Measurements from ENCODE around the gene CHST5. TPM values are rescaled to one million over a fixed set of nuclear protein-coding genes. Genes with fewer than 3 reads are reported as not detected.

The CHST5 gene
- total and polyA plus RNA-seq, 9 of the 15 experiments (the other 6 are each of a cell fraction or from before 2014, with no cell fraction given), result 0.06 to 0.21 (median 0.14) TPM; not detected in 5

DNA sequence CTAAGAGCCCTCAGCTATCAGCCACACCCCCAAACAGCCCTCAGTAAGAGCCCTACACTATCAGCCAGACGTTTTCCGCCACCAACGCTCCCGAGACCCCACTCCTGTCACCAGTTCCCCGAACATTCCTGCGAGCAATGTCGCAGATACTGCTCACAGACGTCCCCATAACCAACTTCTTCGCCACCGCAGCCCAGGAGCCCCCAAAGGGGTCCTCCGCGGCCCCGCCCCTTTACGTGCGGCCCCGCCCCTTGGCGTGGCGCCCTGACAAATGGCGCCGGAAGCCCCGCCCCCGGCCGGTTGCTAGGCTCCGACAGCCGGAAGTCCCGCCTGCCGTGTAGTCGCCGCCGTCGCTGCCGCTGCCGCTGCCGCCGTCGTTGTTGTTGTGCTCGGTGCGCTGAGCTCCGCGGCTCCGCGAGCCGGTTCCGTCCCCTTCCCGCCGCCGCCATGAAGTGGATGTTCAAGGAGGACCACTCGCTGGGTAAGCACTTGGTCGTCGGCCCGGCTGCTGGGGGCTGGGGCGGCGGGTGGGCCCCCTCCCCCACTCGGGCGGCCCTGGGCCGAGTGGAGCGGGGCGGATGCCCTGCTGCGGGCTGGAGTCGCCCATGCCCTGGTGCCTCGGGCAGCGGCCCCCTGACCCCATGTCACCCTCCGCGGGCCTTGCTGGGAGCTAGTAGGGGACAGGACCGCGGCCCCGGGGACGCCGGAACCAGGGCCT is 30.3 kb upstream of the CHST5 start, which contains the start of gene GABARAPL2 (continued):
- peak; percentile 55 for TF ChIP-seq SP2 (IDR thresholded peaks at IDR 0.05; ENCODE audit: extremely low read depth, low read depth, low read length, poor library complexity, severe bottlenecking)
- TF ChIP-seq POLR2AphosphoS5 (IDR thresholded peaks at IDR 0.05; ENCODE audit: control insufficient read depth, insufficient read depth, low read depth, low read length), result no peak; the same call in 1 of the 2 replicates
- TF ChIP-seq MTA2 (IDR thresholded peaks at IDR 0.05; ENCODE audit: low read depth), result no peak
- TF ChIP-seq, protein P1, sequence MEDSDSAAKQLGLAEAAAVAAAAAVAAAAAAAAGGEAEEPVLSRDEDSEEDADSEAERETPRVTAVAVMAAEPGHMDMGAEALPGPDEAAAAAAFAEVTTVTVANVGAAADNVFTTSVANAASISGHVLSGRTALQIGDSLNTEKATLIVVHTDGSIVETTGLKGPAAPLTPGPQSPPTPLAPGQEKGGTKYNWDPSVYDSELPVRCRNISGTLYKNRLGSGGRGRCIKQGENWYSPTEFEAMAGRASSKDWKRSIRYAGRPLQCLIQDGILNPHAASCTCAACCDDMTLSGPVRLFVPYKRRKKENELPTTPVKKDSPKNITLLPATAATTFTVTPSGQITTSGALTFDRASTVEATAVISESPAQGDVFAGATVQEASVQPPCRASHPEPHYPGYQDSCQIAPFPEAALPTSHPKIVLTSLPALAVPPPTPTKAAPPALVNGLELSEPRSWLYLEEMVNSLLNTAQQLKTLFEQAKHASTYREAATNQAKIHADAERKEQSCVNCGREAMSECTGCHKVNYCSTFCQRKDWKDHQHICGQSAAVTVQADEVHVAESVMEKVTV (CRISPR knock-in tag; IDR thresholded peaks at IDR 0.05), result no peak
- no peak for TF ChIP-seq ZNF134 (CRISPR knock-in tag; conservative IDR thresholded peaks at IDR 0.05)
- TF ChIP-seq RBFOX2 (IDR thresholded peaks at IDR 0.05; ENCODE audit: low read depth, low read length), result peak; percentile 82
- no peak for TF ChIP-seq ZNF695 (CRISPR knock-in tag; IDR thresholded peaks at IDR 0.05)
- no peak for TF ChIP-seq RBM34 (IDR thresholded peaks at IDR 0.05; ENCODE audit: borderline replicate concordance, insufficient read depth, low read length)
- TF ChIP-seq CHD2 (IDR thresholded peaks at IDR 0.05; ENCODE audit: low read depth, low read length), result 0 out of 2 replicates have a peak, but pooled peaks have one; percentile 14
- no peak for TF ChIP-seq ZNF699 (CRISPR knock-in tag; IDR thresholded peaks at IDR 0.05; ENCODE audit: insufficient replicate concordance)
- TF ChIP-seq FOS (IDR thresholded peaks at IDR 0.05; ENCODE audit: extremely low read depth, insufficient read length), result no peak
- TF ChIP-seq, protein P2, sequence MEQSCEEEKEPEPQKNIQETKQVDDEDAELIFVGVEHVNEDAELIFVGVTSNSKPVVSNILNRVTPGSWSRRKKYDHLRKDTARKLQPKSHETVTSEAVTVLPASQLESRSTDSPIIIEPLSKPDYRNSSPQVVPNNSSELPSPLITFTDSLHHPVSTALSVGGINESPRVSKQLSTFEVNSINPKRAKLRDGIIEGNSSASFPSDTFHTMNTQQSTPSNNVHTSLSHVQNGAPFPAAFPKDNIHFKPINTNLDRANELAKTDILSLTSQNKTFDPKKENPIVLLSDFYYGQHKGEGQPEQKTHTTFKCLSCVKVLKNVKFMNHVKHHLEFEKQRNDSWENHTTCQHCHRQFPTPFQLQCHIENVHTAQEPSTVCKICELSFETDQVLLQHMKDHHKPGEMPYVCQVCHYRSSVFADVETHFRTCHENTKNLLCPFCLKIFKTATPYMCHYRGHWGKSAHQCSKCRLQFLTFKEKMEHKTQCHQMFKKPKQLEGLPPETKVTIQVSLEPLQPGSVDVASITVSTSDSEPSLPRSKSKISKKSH (CRISPR knock-in tag; IDR thresholded peaks at IDR 0.05), result no peak
- TF ChIP-seq, protein P3, sequence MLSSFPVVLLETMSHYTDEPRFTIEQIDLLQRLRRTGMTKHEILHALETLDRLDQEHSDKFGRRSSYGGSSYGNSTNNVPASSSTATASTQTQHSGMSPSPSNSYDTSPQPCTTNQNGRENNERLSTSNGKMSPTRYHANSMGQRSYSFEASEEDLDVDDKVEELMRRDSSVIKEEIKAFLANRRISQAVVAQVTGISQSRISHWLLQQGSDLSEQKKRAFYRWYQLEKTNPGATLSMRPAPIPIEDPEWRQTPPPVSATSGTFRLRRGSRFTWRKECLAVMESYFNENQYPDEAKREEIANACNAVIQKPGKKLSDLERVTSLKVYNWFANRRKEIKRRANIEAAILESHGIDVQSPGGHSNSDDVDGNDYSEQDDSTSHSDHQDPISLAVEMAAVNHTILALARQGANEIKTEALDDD (IDR thresholded peaks at IDR 0.05), result no peak
- TF ChIP-seq SNIP1 (IDR thresholded peaks at IDR 0.05; ENCODE audit: low read depth), result no peak
- TF ChIP-seq, protein P4, sequence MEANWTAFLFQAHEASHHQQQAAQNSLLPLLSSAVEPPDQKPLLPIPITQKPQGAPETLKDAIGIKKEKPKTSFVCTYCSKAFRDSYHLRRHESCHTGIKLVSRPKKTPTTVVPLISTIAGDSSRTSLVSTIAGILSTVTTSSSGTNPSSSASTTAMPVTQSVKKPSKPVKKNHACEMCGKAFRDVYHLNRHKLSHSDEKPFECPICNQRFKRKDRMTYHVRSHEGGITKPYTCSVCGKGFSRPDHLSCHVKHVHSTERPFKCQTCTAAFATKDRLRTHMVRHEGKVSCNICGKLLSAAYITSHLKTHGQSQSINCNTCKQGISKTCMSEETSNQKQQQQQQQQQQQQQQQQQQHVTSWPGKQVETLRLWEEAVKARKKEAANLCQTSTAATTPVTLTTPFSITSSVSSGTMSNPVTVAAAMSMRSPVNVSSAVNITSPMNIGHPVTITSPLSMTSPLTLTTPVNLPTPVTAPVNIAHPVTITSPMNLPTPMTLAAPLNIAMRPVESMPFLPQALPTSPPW (CRISPR knock-in tag; IDR thresholded peaks at IDR 0.05), result peak; percentile 78
- no peak for TF ChIP-seq ZNF583 (CRISPR knock-in tag; IDR thresholded peaks at IDR 0.05)
- no peak for TF ChIP-seq ZNF224 (CRISPR knock-in tag; IDR thresholded peaks at IDR 0.05)
- TF ChIP-seq, protein P5, sequence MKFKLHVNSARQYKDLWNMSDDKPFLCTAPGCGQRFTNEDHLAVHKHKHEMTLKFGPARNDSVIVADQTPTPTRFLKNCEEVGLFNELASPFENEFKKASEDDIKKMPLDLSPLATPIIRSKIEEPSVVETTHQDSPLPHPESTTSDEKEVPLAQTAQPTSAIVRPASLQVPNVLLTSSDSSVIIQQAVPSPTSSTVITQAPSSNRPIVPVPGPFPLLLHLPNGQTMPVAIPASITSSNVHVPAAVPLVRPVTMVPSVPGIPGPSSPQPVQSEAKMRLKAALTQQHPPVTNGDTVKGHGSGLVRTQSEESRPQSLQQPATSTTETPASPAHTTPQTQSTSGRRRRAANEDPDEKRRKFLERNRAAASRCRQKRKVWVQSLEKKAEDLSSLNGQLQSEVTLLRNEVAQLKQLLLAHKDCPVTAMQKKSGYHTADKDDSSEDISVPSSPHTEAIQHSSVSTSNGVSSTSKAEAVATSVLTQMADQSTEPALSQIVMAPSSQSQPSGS (CRISPR knock-in tag; IDR thresholded peaks at IDR 0.05), result no peak
- no peak for TF ChIP-seq ZNF146 (CRISPR knock-in tag; IDR thresholded peaks at IDR 0.05; ENCODE audit: unreplicated experiment)
- 0 out of 2 replicates have a peak, but pooled peaks have one; percentile 13 for TF ChIP-seq ZNF764 (CRISPR knock-in tag; IDR thresholded peaks at IDR 0.05; ENCODE audit: low read depth)

All from K562 (cell line).